Astrocyte (in vitro differentiated cells and primary cell): ENCODE results near the gene CCDC57. TPM values are rescaled to one million over a fixed set of nuclear protein-coding genes. Genes with fewer than 3 reads are reported as not detected.
A peak's percentile ranks its signal among the peaks of the same experiment; 100 is the strongest.

Source experiments
- DNase-seq: peaks from one replicate; pipeline ENCODE4 v3.0.0-alpha.2; 2010; ENCODE audit warnings: low read depth
- FAIRE-seq: peaks from 2 replicates; lab custom pipeline; 2011; peaks lifted over from hg19 to GRCh38; lab: Jason Lieb, UNC
- H2AFZ ChIP-seq: 2 replicates; pipeline ENCODE4 v1.6.0; 2012; ENCODE audit warnings: low read depth, low read length, inconsistent platforms
- H3K27ac ChIP-seq: 2 replicates; pipeline ENCODE4 v1.5.1; 2011; ENCODE audit warnings: low read depth, low read length, inconsistent platforms
- H3K27me3 ChIP-seq: 2 replicates; pipeline ENCODE4 v1.6.0; 2011; ENCODE audit warnings: low read length, inconsistent platforms; ENCODE audit not compliant: insufficient read depth
- H3K36me3 ChIP-seq: 2 replicates; pipeline ENCODE4 v1.5.1; 2011; ENCODE audit warnings: low read length, inconsistent platforms; ENCODE audit not compliant: insufficient read depth
- H3K4me1 ChIP-seq: 2 replicates; pipeline ENCODE4 v1.5.1; 2011; ENCODE audit warnings: low read length, inconsistent platforms; ENCODE audit not compliant: insufficient read depth
- H3K4me2 ChIP-seq: 2 replicates; pipeline ENCODE4 v1.6.0; 2012; ENCODE audit warnings: low read length, inconsistent platforms
- H3K4me3 ChIP-seq: 2 replicates; pipeline ENCODE4 v1.5.1; 2011; ENCODE audit warnings: low read depth, mild to moderate bottlenecking, low read length, inconsistent platforms; ENCODE audit not compliant: insufficient read depth
- H3K79me2 ChIP-seq: 2 replicates; pipeline ENCODE4 v1.6.0; 2012; ENCODE audit warnings: mild to moderate bottlenecking, low read length, inconsistent platforms; ENCODE audit not compliant: insufficient read depth
- H3K9ac ChIP-seq: 2 replicates; pipeline ENCODE4 v1.6.0; 2012; ENCODE audit warnings: mild to moderate bottlenecking, low read length, inconsistent platforms
- H3K9me3 ChIP-seq: 2 replicates; pipeline ENCODE4 v1.5.1; 2012; ENCODE audit warnings: low read depth, mild to moderate bottlenecking, low read length, inconsistent platforms; ENCODE audit not compliant: insufficient read depth
- H4K20me1 ChIP-seq: 2 replicates; pipeline ENCODE4 v1.6.0; 2012; ENCODE audit warnings: low read length, inconsistent platforms; ENCODE audit not compliant: insufficient read depth
- H3K27ac Mint-ChIP-seq: one replicate; pipeline ENCODE4 v1.8.0; 2021; ENCODE audit warnings: mild to moderate bottlenecking, mixed read lengths; ENCODE audit not compliant: unreplicated experiment
- H3K27me3 Mint-ChIP-seq: one replicate; pipeline ENCODE4 v1.8.0; 2021; ENCODE audit warnings: low read depth, mixed read lengths; ENCODE audit not compliant: unreplicated experiment
- H3K36me3 Mint-ChIP-seq: one replicate; pipeline ENCODE4 v1.8.0; 2021; ENCODE audit warnings: low read depth, mixed read lengths; ENCODE audit not compliant: unreplicated experiment
- H3K4me1 Mint-ChIP-seq: one replicate; pipeline ENCODE4 v1.8.0; 2021; ENCODE audit warnings: low read depth, mixed read lengths; ENCODE audit not compliant: unreplicated experiment
- H3K4me3 Mint-ChIP-seq: one replicate; pipeline ENCODE4 v1.8.0; 2021; ENCODE audit warnings: mild to moderate bottlenecking, moderate library complexity, mixed read lengths; ENCODE audit not compliant: unreplicated experiment
- H3K9me3 Mint-ChIP-seq: one replicate; pipeline ENCODE4 v1.8.0; 2021; ENCODE audit warnings: mild to moderate bottlenecking, mixed read lengths; ENCODE audit not compliant: unreplicated experiment
- CTCF ChIP-seq: IDR thresholded peaks from 2 replicates; pipeline ENCODE4 v1.5.1; 2011; ENCODE audit warnings: low read depth, mild to moderate bottlenecking, inconsistent platforms, low read length, moderate library complexity; ENCODE audit not compliant: insufficient read depth
- EZH2 ChIP-seq: IDR thresholded peaks from 2 replicates; pipeline ENCODE4 v1.6.1; 2012; ENCODE audit warnings: mild to moderate bottlenecking, low read length, inconsistent platforms; ENCODE audit not compliant: insufficient read depth
- total RNA-seq: library from RNA; stranded (reverse); gene quantifications from 2 replicates; pipeline ENCODE4 v1.2.1, GENCODE V29; 2021

The CCDC57 gene
- total RNA-seq, 1 donor from 2014 or later: 20.4 TPM

- Mint-ChIP-seq H3K36me3 (peaks cover 13% of the 10 kb centered on the region), H3K4me3 (no peak overlapping the region), H3K27me3 (no peaks in the 10 kb centered on the region), H3K4me1 (peaks cover 22% of the 10 kb centered on the region), H3K27ac (peak overlapping the region; percentile 85), H3K9me3 (no peaks in the 10 kb centered on the region)
- Histone ChIP-seq H3K9ac (no peak overlapping the region), H2AFZ (no peak overlapping the region), H3K79me2 (no peaks in the 10 kb centered on the region), H3K27me3 (no peaks in the 10 kb centered on the region), H3K4me3 (no peak overlapping the region), H3K27ac (no peak overlapping the region), H3K4me1 (peaks cover 4% of the 10 kb centered on the region), H4K20me1 (peaks cover 12% of the 10 kb centered on the region), H3K36me3 (no peaks in the 10 kb centered on the region), H3K4me2 (no peak overlapping the region), H3K9me3 (no peaks in the 10 kb centered on the region)
- TF ChIP-seq EZH2: no peak
- no peak for TF ChIP-seq CTCF
- FAIRE-seq (no peak), DNase-seq (no peak)
Measured at GRCh38 chr17:82117139-82118090, 95.2 kb downstream of the CCDC57 start.

GRCh38 chr17:82116246-82116645 is 96.4 kb downstream of the CCDC57 start:
- no peak for DNase-seq
- no peak overlapping the region for H3K4me3 Mint-ChIP-seq
- H3K27ac Mint-ChIP-seq: no peak overlapping the region

More at GRCh38 chr17:82116246-82116645, 96.4 kb downstream of the CCDC57 start:
- Histone ChIP-seq H3K4me1 (peaks cover 4% of the 10 kb centered on the region), H3K79me2 (no peaks in the 10 kb centered on the region), H3K4me2 (no peak overlapping the region), H4K20me1 (peaks cover 12% of the 10 kb centered on the region), H3K4me3 (no peak overlapping the region), H3K27ac (no peak overlapping the region), H3K9me3 (no peaks in the 10 kb centered on the region), H3K27me3 (no peaks in the 10 kb centered on the region), H2AFZ (no peak overlapping the region), H3K9ac (no peak overlapping the region), H3K36me3 (no peaks in the 10 kb centered on the region)
- Mint-ChIP-seq H3K27me3 (no peaks in the 10 kb centered on the region), H3K36me3 (peaks cover 14% of the 10 kb centered on the region), H3K4me1 (peaks cover 14% of the 10 kb centered on the region), H3K9me3 (no peaks in the 10 kb centered on the region)
- no peak for TF ChIP-seq EZH2
- no peak for TF ChIP-seq CTCF
- FAIRE-seq: no peak
